NCI-H82 (cell line): ENCODE data around the gene INTS1.
A peak's percentile ranks its signal among the peaks of the same experiment; 100 is the strongest.
"Not testable (repeated sequence)": the region's sequence is repeated elsewhere in the genome, so short reads cannot be mapped to it uniquely, and the experiment has no call there.

Experiments
- DNase-seq: peaks from one replicate; lab custom pipeline; 2025; lab: John Stamatoyannopoulos, UW

Gene INTS1

DNA sequence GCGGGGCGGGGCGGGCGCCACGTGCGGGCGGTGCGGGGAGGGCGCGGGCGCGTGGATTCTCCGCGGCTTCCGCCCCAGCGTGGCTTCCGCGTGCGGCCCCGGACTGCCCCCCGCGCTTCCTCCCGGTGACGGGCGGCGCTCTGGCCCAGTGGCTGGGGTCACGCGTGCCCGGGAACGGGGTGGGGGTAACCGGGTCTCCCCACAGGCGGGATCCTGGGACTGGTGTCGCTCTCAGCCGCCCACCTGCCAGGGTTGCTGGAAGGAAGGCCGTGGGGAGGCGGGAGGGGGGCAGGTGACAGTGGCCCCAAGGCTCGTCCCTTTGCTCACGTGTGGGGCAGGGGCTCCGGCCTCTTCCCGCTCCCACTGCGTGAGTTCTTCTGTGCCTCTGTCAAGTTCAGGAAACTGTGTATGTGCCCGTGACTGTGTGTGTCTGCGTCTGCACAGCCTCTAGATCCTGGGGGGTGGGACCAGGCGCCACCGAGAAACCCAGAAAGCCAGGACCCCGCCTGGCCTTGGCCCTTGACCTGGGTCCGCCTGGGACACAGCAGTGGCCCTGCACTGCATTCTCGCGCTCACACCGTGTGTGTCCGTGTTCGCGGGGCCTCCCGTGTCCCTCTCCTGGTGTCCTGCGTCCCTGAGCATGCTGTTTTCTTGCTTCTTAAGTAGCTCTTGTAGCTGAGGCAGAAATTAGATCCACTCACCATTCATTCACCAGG lies 27.2 kb upstream of the INTS1 start:
- no peak for DNase-seq

DNA sequence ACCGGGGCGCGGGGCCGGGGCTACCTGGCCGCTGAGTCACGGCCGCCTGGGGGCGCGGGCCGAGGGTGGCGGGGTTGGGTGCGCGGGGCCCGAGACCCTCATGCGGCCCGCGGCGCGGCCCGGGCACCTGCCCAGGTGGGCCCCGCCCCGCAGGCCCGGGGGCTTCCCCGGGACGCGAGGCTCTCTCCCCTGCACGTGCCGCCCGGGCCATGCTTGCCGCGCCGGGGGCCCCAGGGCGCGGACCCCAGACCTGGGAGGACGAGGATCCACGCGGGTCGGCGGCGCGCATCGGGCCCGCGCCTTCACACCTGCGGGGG lies 26.7 kb upstream of the INTS1 start:
- DNase-seq: no peak

- peak; percentile 22 for DNase-seq
Observed at GRCh38 chr7:1529383-1530116, 25.4 kb upstream of the INTS1 start.

DNA sequence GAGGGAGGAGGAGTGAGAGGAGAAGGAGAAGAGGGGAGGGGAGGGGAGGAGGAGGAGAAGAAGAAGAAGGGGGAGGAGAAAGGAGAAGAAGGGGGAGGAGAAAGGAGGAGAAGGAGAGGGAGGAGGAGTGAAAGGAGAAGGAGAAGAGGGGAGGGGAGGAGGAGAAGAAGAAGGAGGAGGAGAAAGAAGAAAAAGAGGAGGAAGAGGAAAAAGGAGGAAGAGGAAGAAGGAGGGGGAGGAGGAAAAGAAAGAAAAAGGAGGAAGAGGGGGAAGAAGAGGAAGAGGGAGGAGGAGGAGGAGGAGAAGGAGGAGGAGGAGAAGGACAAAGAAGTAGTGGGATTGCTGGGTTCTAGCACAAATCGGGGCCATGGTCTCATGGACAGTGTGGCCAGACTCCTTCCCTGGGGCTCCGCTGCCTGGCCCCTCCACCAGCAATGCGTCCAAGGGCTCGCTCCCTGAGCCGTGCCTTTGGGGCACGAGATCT lies 22.1 kb upstream of the INTS1 start:
- DNase-seq: no peak

GRCh38 chr7:1525409-1525808 lies 21.2 kb upstream of the INTS1 start:
- no peak for DNase-seq

DNA sequence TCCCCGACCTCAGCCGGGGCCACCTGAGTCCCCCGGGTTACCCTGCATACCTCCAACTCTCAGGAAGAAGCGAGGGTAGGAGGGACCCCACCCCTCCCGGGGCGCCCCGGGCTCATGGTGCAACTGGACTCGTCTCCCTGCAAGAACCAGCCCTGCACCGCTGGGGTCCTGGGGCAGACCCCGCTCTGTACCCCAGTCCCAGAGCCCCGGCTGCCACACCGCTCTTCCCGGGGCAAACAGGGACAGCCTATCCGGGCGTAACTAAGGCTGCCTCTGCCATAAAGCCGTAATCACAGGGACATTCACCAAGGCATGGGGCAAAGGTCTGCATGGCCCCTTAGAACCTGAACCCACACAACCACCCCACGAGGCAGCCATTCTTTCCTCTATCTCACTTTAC lies 19.7 kb upstream of the INTS1 start:
- DNase-seq: no peak

GRCh38 chr7:1523208-1523607 lies 19.0 kb upstream of the INTS1 start:
- DNase-seq: no peak

DNA sequence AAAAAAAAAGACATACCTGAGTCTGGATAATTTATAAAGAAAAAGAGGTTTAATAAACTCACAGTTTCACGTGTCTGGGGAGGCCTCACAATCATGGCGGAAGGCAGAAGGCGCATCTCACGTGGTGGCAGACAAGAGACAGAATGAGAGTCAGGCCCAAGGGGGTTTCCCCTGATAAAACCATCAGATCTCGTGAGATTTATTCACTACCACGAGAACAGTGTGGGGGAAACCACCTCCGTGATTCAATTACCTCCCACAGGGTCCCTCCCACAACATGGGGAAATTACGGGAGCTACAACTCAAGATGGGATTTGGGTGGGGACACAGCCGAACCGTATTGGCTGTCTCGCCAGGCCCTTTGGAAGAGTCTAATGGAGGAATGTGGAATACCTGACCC lies 17.3 kb upstream of the INTS1 start:
- DNase-seq: no peak

- DNase-seq: no peak
Observed at GRCh38 chr7:1520539-1521234, 16.5 kb upstream of the INTS1 start.

GRCh38 chr7:1519322-1519922 lies 15.2 kb upstream of the INTS1 start:
- not testable (repeated sequence) for DNase-seq

DNA sequence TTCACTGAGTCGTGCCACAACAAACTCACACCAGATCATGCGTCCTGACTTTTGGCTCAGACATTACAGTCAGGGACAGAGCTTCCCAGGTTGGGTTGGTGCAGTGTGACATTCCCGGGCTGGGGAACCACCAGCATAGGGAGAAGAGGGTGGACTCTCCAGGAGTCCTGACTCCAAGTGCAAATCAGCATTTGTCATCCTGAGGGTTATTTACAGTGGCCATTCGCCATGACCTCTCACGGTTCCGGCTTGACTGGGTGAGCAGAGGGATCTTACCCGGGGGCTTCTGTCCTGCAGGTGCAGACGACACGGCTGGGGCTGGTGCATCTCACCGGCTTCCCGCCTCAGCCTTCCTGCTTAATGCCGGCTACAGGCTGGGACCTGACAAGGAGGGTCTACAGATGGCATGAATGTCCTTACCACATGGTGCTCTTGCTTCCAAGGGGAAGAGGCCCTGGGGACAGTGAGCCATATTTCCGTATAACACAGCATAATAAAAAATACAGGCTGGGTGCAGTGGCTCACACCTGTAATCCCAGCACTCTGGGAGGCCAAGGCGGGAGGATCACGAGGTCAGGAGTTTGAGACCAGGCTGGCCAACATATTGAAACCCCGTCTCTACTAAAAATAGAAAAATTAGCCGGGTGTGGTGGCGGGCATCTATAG lies 12.5 kb upstream of the INTS1 start:
- no peak for DNase-seq

- DNase-seq: not testable (repeated sequence)
Observed at GRCh38 chr7:1515509-1515967, 11.3 kb upstream of the INTS1 start.

GRCh38 chr7:1514995-1515401 lies 10.8 kb upstream of the INTS1 start:
- DNase-seq: no peak

DNA sequence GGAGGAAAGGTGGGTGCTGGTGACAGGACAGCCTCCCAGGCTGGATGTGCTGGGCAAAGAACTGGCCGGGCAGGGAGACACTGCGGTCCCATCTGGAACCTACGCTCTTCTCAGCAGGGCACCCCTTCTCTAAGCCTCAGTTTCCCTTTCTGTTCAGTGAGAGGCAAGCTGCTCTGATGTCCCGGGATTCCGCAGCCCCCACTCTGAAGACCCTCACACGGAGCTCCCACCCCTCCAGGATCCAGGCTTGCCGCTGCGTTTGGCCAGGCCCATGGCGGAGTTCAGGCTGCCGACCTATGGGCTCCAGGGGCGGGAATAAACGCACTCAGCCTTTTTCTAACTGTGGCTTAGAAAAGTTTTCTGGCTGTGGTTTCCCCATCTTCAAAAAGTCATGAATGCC lies 10.2 kb upstream of the INTS1 start:
- DNase-seq: no peak

DNA sequence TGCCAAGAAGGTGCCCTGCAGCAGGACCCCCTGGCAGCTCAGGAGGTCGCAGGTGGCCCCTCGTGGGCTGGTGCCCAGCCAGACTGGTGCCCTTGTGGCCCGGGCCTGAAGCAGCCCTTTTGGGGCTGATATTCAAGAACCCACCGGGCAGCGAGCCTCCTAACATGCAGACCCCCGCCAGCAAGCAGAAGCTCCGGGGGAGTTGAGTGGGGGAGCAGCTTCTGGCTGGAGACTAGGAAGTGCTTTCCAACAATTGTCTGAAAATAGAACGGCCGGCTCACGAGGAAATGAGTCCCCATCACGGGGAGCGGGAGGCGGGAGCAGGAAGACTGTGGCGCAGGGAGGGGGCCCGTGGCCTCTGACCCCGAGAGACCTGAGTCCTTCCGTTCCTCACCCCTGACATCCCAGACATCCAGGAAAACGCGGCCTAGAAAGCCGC lies 9.5 kb upstream of the INTS1 start:
- DNase-seq: no peak

GRCh38 chr7:1512781-1513656 lies 8.8 kb upstream of the INTS1 start:
- DNase-seq: no peak

GRCh38 chr7:1511444-1512422 lies 7.5 kb upstream of the INTS1 start:
- no peak for DNase-seq

DNA sequence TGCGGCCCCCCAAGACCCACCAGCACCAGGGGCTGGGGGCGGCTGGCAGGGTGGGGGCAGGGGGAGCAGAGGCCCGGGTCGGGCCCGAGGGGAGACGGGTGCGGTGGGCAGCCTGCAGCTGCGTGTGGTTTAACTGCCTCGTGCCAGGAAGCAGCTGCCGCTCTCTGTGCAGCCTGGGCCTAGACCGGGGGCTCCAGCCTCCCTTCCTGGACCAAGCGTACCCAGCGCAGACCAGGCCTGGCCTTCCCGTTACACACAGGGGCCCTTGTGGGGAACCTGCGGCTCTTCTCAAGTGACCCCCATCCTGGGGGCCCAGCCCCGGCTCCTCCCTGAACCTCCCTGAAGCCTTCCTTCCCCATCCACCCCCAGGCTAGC lies 6.6 kb upstream of the INTS1 start:
- DNase-seq: no peak

DNA sequence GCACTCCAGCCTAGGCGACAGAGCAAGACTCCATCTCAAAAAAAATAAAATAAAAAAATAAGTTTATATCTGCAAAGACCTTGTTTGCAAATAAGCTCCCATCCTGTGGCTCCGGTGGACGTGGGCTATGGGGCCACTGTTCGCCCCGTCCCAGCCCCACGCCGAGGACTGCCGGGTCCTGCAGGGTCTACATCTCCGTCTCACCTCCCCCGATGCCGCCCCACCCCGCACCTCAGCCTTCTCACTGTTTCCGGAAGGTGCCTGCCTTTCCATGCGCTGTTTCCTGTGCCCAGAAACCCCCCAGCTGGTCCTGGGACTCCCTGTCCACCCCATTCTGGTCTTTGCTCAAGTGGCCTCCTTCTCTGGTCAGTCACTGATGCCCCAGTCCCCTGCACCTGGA lies 5.0 kb upstream of the INTS1 start:
- DNase-seq: no peak

- no peak for DNase-seq
Observed at GRCh38 chr7:1508277-1508758, 4.1 kb upstream of the INTS1 start.
